Cardiac septum (tissue), 1 donor: ENCODE results near the gene ERMAP. TPM values are rescaled to one million over a fixed set of nuclear protein-coding genes. Genes with fewer than 3 reads are reported as not detected.
"Not testable (repeated sequence)": the region's sequence is repeated elsewhere in the genome, so short reads cannot be mapped to it uniquely, and the experiment has no call there.

Experiments used
- DNase-seq: peaks from one replicate; pipeline ENCODE4 v3.0.0-alpha.2; 2020; ENCODE audit warnings: low spot score
- intact Hi-C: fragments of 100-400 bp; cut with DNase I; formaldehyde crosslinking; loops from one replicate; pipeline ENCODE4 v1.14.0; 2022
- total RNA-seq: library from RNA; stranded (reverse); fragmentation: NEBNext Ultra II Directional; extraction: Animal tissue kit (Norgen Biotek cat#: 25700); gene quantifications from one replicate; pipeline ENCODE4 v1.2.1, GENCODE V29; 2021
- donor health status: DM: no; HTN: no; CAD: no.

ERMAP gene
- total RNA-seq, 1 donor from 2014 or later = 8.5 TPM

GRCh38 chr1:42801832-42802473 lies 15.0 kb upstream of the ERMAP start:
- no peak for DNase-seq
- intact Hi-C loops = no loop called here

DNA sequence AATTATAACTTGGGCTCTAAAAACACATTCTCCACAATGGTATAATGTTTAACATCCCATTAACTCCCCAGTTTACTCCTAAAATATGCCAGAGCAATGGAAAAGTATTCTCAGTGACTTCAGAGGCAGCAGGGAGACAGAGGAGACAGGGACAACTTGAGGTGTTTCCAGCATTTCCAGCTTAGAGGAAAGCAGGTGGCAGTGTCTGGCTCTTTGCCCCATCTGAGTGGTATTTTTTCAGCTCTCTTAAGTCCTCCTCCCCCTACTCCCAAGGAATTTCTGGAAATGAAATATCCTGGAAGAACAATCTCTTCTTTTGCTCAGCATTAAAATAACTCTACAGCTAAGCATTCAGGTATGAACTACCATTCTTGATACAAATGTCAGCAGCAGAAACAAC lies 10.8 kb upstream of the ERMAP start:
- no peak for DNase-seq
- intact Hi-C loops = no loop called here

DNA sequence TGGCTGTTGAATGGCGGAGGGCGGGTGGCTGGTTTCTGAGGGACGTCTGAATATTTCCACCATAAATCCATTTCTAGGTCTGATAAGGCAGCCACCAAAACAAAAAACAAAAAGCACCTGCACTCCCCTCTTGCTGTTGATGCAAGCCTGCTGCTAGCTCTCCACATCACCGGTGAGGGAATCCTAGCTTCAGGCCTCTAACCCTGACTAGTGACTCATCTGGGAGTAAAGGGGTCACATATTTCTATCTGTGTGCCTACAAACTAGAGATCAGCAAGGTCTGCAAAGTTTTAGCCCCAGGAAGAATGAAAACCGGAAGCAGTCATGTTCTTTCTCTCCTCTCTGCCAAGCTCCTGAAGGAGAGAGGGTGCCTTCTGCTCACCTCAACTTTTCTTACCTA lies 10.3 kb upstream of the ERMAP start:
- DNase-seq = no peak
- intact Hi-C loops = no loop called here

GRCh38 chr1:42807056-42807668 lies 9.8 kb upstream of the ERMAP start:
- DNase-seq = no peak
- intact Hi-C loops = no loop called here

DNA sequence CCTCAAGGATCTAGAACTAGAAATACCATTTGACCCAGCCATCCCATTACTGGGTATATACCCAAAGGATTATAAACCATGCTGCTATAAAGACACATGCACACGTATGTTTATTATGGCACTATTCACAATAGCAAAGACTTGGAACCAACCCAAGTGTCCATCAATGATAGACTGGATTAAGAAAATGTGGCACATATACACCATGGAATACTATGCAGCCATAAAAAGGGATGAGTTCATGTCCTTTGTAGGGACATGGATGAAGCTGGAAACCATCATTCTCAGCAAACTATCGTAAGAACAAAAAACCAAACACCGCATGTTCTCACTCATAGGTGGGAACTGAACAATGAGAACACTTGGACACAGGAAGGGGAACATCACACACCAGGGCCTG lies 2.1 kb upstream of the ERMAP start:
- intact Hi-C loops, DNase-seq: not testable (repeated sequence)

DNA sequence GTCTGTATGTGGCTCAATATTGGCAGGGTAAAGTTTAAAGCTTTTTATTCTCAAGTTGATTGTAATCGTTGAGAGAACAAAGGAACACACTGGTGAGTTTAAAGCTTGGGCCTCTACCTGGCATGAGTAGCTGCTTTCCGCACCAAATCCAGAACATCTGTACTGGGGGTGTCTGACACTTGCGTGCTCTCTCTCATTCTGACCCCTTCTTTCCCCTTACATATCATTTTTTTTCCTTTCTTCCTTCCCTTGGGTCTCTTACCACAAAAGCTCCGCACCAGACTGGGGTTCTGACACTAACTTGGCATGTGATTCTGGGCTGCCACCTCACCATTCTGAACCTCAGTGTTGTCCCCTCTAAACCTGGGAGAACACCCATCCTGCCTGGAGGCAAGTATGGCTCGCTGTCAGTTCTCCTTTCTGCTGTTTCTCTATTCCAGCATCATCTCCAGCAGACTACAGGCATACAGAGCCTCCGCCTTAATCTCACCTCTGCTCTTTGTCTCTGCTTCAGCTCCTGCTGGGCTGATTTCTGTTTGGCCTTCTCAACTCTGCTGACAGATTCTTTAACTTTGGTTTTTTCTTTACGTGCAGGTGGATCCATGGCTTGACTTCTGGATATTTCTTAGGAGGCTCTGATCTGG lies 859 bp upstream of the ERMAP start:
- intact Hi-C loops = loop anchor here (2.0 kb wide), 2 partner anchors 31 to 49 kb away; partner anchors contain the start of genes C1orf50, P3H1 and ZNF691
- DNase-seq = no peak

DNA sequence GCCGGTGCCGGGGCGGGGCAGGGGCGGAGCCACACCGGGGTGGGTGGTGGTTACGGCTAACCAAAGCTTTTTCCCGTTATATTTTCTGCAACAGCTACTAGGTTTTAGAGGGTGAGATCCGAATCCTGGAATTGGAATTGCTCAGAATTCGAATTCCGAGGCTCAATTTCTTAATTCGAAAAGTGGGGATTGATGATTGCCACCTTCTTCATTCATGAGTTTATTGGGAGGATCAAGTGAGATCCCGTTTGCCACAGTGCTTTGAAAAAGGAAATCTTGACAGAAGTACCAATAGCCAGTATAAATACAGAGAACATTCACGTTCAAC lies 482 bp downstream of the ERMAP start:
- DNase-seq = no peak
- intact Hi-C loops = loop anchor here (2.0 kb wide), 2 partner anchors 29 to 51 kb away; partner anchors contain the start of genes C1orf50, P3H1 and ZNF691

DNA sequence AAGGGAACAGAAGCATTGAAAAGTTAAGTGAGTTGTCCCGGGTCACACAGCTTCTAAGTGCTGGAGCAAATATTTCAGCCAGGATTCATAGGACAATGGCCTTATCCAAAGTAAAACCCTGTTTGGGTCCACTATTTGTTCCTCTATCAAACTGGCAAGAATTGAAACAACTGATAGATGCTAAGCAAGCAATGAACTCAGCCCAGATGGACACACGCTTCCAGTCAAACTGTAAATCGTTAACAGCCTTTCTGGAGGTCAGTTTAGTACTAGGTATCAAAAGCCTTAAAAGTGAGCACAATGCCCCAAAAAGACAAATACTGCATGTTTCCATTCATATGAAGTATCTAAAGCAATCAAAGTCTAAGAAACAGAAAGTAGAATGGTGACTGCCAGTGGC lies 1.1 kb downstream of the ERMAP start:
- no peak for DNase-seq
- intact Hi-C loops = loop anchor here (2.0 kb wide), 2 partner anchors 29 to 51 kb away; partner anchors contain the start of genes C1orf50, P3H1 and ZNF691

DNA sequence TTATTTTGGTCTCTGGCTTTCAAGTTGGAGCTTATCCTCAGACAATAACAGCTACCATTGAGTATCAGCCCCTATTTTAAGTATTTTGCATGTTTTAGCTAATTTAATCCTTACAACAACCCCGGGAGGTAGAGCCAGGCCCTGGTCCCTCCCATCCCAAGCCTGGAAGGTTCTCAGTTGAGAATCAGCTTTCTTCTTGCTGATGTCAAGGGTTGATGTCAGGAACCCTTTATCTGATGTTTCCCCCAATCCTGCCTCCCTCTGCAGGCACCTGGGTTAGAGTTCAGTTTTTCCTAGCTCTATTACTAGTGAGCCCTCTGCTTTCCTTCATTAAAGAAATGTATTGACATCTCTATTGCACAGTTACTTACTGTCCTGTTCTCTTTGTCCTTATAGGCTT lies 3.9 kb downstream of the ERMAP start:
- intact Hi-C loops = no loop called here
- no peak for DNase-seq

DNA sequence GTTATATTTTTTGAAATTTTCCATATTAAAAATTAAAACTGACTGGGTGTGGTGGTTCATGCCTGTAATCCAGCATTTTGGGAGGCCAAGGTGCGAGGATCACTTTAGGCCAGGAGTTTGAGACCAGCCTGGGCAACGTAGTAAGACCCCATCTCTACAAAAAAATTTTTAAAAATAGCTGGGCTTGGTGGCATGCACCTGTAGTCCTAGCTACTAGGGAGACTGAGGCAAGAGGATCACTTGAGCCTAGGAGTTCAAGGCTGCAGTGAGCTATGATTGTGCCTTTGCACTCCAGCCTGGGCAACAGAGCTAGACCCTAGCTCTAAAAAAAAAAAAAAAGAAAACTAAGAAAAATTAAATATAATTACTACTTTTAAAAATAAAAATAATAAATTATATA lies 4.8 kb downstream of the ERMAP start:
- intact Hi-C loops = no loop called here
- DNase-seq = no peak

GRCh38 chr1:42822800-42823392 lies 6.0 kb downstream of the ERMAP start:
- intact Hi-C loops = no loop called here
- no peak for DNase-seq

GRCh38 chr1:42824481-42825035 lies 7.6 kb downstream of the ERMAP start:
- intact Hi-C loops = no loop called here
- DNase-seq = no peak

- intact Hi-C loops = no loop called here
These were observed 8.3 kb downstream of the ERMAP start for GRCh38 chr1:42825036-42825851.

DNA sequence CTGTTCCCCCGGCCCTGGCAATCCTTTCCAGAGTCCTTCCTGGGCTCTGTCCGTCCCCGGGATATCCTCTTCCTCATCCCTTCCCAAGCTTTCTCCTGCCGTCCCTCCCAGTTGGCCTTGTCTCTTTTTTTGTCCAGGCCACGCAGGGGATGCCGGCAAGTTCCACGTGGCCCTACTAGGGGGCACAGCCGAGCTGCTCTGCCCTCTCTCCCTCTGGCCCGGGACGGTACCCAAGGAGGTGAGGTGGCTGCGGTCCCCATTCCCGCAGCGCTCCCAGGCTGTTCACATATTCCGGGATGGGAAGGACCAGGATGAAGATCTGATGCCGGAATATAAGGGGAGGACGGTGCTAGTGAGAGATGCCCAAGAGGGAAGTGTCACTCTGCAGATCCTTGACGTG lies 13.7 kb downstream of the ERMAP start:
- no peak for DNase-seq
- intact Hi-C loops = no loop called here

More at GRCh38 chr1:42825036-42825851, 8.3 kb downstream of the ERMAP start:
- no peak for DNase-seq

- no peak for DNase-seq
- intact Hi-C loops = no loop called here
These were observed 14.4 kb downstream of the ERMAP start for GRCh38 chr1:42831273-42831672.

- no peak for DNase-seq
- intact Hi-C loops = no loop called here
These were observed 15.8 kb downstream of the ERMAP start for GRCh38 chr1:42832641-42833240.

- intact Hi-C loops = no loop called here
These were observed 17.1 kb downstream of the ERMAP start for GRCh38 chr1:42833981-42834380.

GRCh38 chr1:42834803-42835202 lies 17.9 kb downstream of the ERMAP start:
- DNase-seq = no peak
- intact Hi-C loops = no loop called here

More at GRCh38 chr1:42833981-42834380, 17.1 kb downstream of the ERMAP start:
- no peak for DNase-seq

DNA sequence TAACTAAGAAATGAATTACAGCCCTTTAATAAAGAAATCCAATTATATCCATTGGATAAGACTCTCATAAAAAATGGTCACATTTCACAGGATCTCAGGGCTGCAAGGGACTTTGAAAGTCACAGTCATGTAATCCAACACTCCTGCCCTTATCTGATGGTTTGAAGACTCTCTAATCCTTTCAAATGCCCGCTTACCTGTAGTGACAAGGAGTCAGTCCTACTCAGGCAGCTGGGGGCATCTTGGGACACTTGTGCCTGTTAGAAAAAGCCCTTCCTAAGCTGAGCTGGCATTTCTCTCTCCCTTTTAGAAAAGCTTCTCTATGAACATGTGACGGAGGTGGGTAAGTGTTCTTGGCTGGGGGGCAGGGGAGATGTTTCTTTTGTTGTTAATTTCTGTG lies 18.5 kb downstream of the ERMAP start:
- no peak for DNase-seq
- intact Hi-C loops = no loop called here
